ENCODE measurements around the gene MBOAT7. TPM values are rescaled to one million over a fixed set of nuclear protein-coding genes. Genes with fewer than 3 reads are reported as not detected.

The MBOAT7 gene
- total RNA-seq, 1 donor from 2014 or later, result 107 TPM

- peaks cover 8% of the 10 kb centered on the region for H3K36me3 ChIP-seq (ENCODE audit: control insufficient read depth, insufficient read depth, low read length)
- H3K4me3 ChIP-seq (ENCODE audit: low read depth, low read length), result no peak overlapping the region
- TF ChIP-seq CTCF (IDR thresholded peaks at IDR 0.05; ENCODE audit: insufficient read depth, low read length, poor library complexity, severe bottlenecking), result no peak
- no peak for DNase-seq (ENCODE audit: low read depth)
- no peaks in the 10 kb centered on the region for H3K27me3 ChIP-seq (ENCODE audit: control insufficient read depth, insufficient read depth, low read length)
These were observed 40.2 kb downstream of the MBOAT7 start for GRCh38 chr19:54149021-54149812.

- DNase-seq (ENCODE audit: low read depth), result no peak
- Histone ChIP-seq H3K27me3 (ENCODE audit: control insufficient read depth, insufficient read depth, low read length) (no peaks in the 10 kb centered on the region), H3K4me3 (ENCODE audit: low read depth, low read length) (no peak overlapping the region), H3K36me3 (ENCODE audit: control insufficient read depth, insufficient read depth, low read length) (peaks cover 5% of the 10 kb centered on the region)
- TF ChIP-seq CTCF (IDR thresholded peaks at IDR 0.05; ENCODE audit: insufficient read depth, low read length, poor library complexity, severe bottlenecking), result no peak
These were observed 41.2 kb downstream of the MBOAT7 start for GRCh38 chr19:54148158-54148557.

GRCh38 chr19:54147676-54148075, 41.7 kb downstream of the MBOAT7 start:
- no peak overlapping the region for H3K4me3 ChIP-seq (ENCODE audit: low read depth, low read length)
- H3K27me3 ChIP-seq (ENCODE audit: control insufficient read depth, insufficient read depth, low read length), result no peaks in the 10 kb centered on the region
- TF ChIP-seq CTCF (IDR thresholded peaks at IDR 0.05; ENCODE audit: insufficient read depth, low read length, poor library complexity, severe bottlenecking), result no peak
- H3K36me3 ChIP-seq (ENCODE audit: control insufficient read depth, insufficient read depth, low read length), result peaks cover 5% of the 10 kb centered on the region
- no peak for DNase-seq (ENCODE audit: low read depth)

- no peak for TF ChIP-seq CTCF (IDR thresholded peaks at IDR 0.05; ENCODE audit: insufficient read depth, low read length, poor library complexity, severe bottlenecking)
- no peak overlapping the region for H3K4me3 ChIP-seq (ENCODE audit: low read depth, low read length)
- no peak for DNase-seq (ENCODE audit: low read depth)
- no peaks in the 10 kb centered on the region for H3K27me3 ChIP-seq (ENCODE audit: control insufficient read depth, insufficient read depth, low read length)
- peaks cover 4% of the 10 kb centered on the region for H3K36me3 ChIP-seq (ENCODE audit: control insufficient read depth, insufficient read depth, low read length)
These were observed 43.7 kb downstream of the MBOAT7 start for GRCh38 chr19:54145541-54146158.

- DNase-seq (ENCODE audit: low read depth), result no peak
- Histone ChIP-seq H3K36me3 (ENCODE audit: control insufficient read depth, insufficient read depth, low read length) (peaks cover 1% of the 10 kb centered on the region), H3K27me3 (ENCODE audit: control insufficient read depth, insufficient read depth, low read length) (no peaks in the 10 kb centered on the region), H3K4me3 (ENCODE audit: low read depth, low read length) (no peak overlapping the region)
- TF ChIP-seq CTCF (IDR thresholded peaks at IDR 0.05; ENCODE audit: insufficient read depth, low read length, poor library complexity, severe bottlenecking), result no peak
These were observed 47.1 kb downstream of the MBOAT7 start for GRCh38 chr19:54142166-54142780.
